ENCODE results near the gene ABHD15. TPM values are rescaled to one million over a fixed set of nuclear protein-coding genes. Genes with fewer than 3 reads are reported as not detected.

Gene ABHD15
- total RNA-seq, 2 donors from 2014 or later = 9.2 to 11.9 TPM

- H3K4me3 ChIP-seq = no peak overlapping the region
- intact Hi-C loops (cut with DNase I) = no loop called here
- DNase-seq = peak; percentile 61 to 78 (median 74)
- peaks cover 37% of the 10 kb centered on the region for H3K4me1 ChIP-seq
- peak; percentile 67 for ATAC-seq
- H3K9me3 ChIP-seq = no peaks in the 10 kb centered on the region
- WGBS, 2 donors = 33 to 35% methylated on average over 7 to 16 of the region's 17 CpGs
- H3K27me3 ChIP-seq = no peaks in the 10 kb centered on the region
- H3K27ac ChIP-seq = peak overlapping the region in 3 of 4 donors; percentile 14 to 52 (median 15)
- peaks cover 0 to 3% of the 10 kb centered on the region in 2 donors for H3K36me3 ChIP-seq (replicated peaks in 1 of 2; ENCODE audit: insufficient read depth in 1 of 2, low read depth in 2 of 2)
- no peak for TF ChIP-seq POLR2A (IDR thresholded peaks at IDR 0.05)
- peak in 2 of 7 experiments; percentile 19 to 22 for TF ChIP-seq CTCF (IDR thresholded peaks at IDR 0.05)
Observed at GRCh38 chr17:29574732-29575510, 8.1 kb upstream of the ABHD15 start.

- DNase-seq (peak in 2 of 4 donors; percentile 4 to 8), ATAC-seq (peak; percentile 2)
- no peak for TF ChIP-seq POLR2A (IDR thresholded peaks at IDR 0.05)
- TF ChIP-seq CTCF (IDR thresholded peaks at IDR 0.05) = no peak
- intact Hi-C loops (cut with DNase I) = no loop called here
- WGBS, 2 donors = 82 to 83% methylated on average over 11 to 14 of the region's 14 CpGs
- no peaks in the 10 kb centered on the region for H3K9me3 ChIP-seq
- H3K36me3 ChIP-seq (replicated peaks in 1 of 2; ENCODE audit: insufficient read depth in 1 of 2, low read depth in 2 of 2) = peaks cover 0 to 3% of the 10 kb centered on the region in 2 donors
- no peak overlapping the region for H3K4me3 ChIP-seq
- no peaks in the 10 kb centered on the region for H3K27me3 ChIP-seq
- H3K27ac ChIP-seq = peak overlapping the region in 2 of 4 donors; percentile 14 to 52
- peaks cover 44% of the 10 kb centered on the region for H3K4me1 ChIP-seq
Observed at GRCh38 chr17:29573871-29574731, 7.3 kb upstream of the ABHD15 start.

GRCh38 chr17:29573558-29573869, 6.7 kb upstream of the ABHD15 start:
- no peak for ATAC-seq
- intact Hi-C loops (cut with DNase I) = no loop called here
- H3K36me3 ChIP-seq (replicated peaks in 1 of 2; ENCODE audit: insufficient read depth in 1 of 2, low read depth in 2 of 2) = peaks cover 0 to 3% of the 10 kb centered on the region in 2 donors
- no peak for TF ChIP-seq POLR2A (IDR thresholded peaks at IDR 0.05)
- TF ChIP-seq CTCF (IDR thresholded peaks at IDR 0.05) = no peak
- H3K4me3 ChIP-seq = no peak overlapping the region
- H3K27ac ChIP-seq = no peak overlapping the region
- peaks cover 48% of the 10 kb centered on the region for H3K4me1 ChIP-seq
- DNase-seq = peak in 2 of 4 donors; percentile 2 to 10
- WGBS, 2 donors = 71 to 75% methylated on average over 3 to 6 of the region's 6 CpGs
- H3K27me3 ChIP-seq = no peaks in the 10 kb centered on the region
- H3K9me3 ChIP-seq = no peaks in the 10 kb centered on the region

DNA sequence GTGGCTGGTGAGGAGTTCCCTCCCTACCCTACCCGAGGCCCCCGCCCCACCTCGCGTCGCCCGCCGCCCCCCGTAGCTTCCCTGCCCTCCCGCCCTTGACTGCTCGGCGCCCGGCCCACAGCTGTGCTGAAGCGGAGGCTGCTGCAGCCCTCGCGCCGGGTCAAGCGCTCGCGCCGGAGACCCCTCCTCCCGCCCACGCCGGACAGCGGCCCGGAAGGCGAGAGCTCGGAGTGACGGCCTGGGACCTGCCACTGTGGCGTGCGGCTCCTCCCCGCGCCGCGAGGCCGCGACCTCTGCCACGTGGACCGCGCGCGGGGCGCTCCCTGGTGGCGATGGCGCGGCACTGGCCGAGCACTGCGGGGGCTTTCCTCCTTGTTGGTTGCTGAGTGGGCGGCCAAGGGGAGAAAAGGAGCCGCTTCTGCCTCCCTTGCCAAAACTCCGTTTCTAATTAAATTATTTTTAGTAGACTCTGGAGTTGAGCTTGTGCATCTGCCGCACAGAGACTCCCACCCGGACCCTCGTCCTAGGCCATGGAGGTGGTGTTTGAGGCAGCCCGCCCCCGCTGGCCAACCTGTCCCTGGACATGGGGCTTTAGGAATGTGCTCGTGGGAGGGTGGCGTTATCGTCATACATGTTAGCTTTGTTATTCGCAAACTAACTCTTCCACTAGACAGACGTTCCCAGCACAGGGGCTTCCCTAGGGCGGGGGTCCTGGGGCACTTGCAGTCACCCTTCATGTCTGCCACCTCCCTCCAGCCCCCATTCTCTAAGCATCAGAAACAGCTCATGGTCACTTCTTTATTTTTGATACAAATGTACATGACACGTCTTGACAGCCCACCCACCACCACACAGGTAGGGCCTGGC, 6.1 kb upstream of the ABHD15 start:
- Histone ChIP-seq H3K4me3 (no peak overlapping the region), H3K4me1 (peaks cover 49% of the 10 kb centered on the region), H3K27me3 (no peaks in the 10 kb centered on the region), H3K9me3 (no peaks in the 10 kb centered on the region), H3K36me3 (replicated peaks in 1 of 2; ENCODE audit: insufficient read depth in 1 of 2, low read depth in 2 of 2) (peaks cover 0 to 3% of the 10 kb centered on the region in 2 donors), H3K27ac (peak overlapping the region in 2 of 4 donors; percentile 36 to 37)
- WGBS, 2 donors = 33 to 79% methylated on average over 4 to 49 of the region's 62 CpGs
- intact Hi-C loops (cut with DNase I) = no loop called here
- no peak for TF ChIP-seq POLR2A (IDR thresholded peaks at IDR 0.05)
- peak; percentile 57 to 73 (median 65) for TF ChIP-seq CTCF (IDR thresholded peaks at IDR 0.05)
- DNase-seq (peak; percentile 55 to 73 (median 62)), ATAC-seq (peak; percentile 39)
